Coronary artery (tissue), 2 donors: ENCODE data around the gene ZDHHC22.

Experiments
- DNase-seq: peaks from one replicate; pipeline ENCODE4 v3.0.0-alpha.2; 2017; ENCODE audit warnings: low spot score
- H3K27ac ChIP-seq, 2 donors: fragments of 200-600 bp; sonication (generic); one replicate each; pipeline ENCODE4 v1.5.1; 2016 to 2019
- H3K4me3 ChIP-seq: fragments of 200-600 bp; sonication (generic); 2 replicates; pipeline ENCODE4 v1.5.1; 2016; ENCODE audit warnings: mild to moderate bottlenecking, moderate library complexity
- CTCF ChIP-seq: fragments of 200-600 bp; sonication (generic); IDR thresholded peaks from one replicate; pipeline ENCODE4 v1.5.1; 2019; ENCODE audit warnings: antibody characterized with exemption

Gene ZDHHC22, protein sequence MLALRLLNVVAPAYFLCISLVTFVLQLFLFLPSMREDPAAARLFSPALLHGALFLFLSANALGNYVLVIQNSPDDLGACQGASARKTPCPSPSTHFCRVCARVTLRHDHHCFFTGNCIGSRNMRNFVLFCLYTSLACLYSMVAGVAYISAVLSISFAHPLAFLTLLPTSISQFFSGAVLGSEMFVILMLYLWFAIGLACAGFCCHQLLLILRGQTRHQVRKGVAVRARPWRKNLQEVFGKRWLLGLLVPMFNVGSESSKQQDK

GRCh38 chr14:77141214-77142004 is at the start of gene ZDHHC22:
Gene ZDHHC22 (minus strand): TSS chr14:77141791. CDS start chr14:77139738, 2,053 bp downstream.
- H3K4me3 ChIP-seq, result peak within 1 kb of the TSS; percentile 63
- no peak within 1 kb of the TSS for H3K27ac ChIP-seq
- DNase-seq, result no peak

GRCh38 chr14:77190977-77191376 is 49.4 kb upstream of the ZDHHC22 start:
- no peak for DNase-seq
- no peak for TF ChIP-seq CTCF
- H3K4me3 ChIP-seq, result no peak overlapping the region
- H3K27ac ChIP-seq, result no peak overlapping the region

More at GRCh38 chr14:77141214-77142004, at the start of gene ZDHHC22:
- TF ChIP-seq CTCF, result peak; percentile 17

DNA sequence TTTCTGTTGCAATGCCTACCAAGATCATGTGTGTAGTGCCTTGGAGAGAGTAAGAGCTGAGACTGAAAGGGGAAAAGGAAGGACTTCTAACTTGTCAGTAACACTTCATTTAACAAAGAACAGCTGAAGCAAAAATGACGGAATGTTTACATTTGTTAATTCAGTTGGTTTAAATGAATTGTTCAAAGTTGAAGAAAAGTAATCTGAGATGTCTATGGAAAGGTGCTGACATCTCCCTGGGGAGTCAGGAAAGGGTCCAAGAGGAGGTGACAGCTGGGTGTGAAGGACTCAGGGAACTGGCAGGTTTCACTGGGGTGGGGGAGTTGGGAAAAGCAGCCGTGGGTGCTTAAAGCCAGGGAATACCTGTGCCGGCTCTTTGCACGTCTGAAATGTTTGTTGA is 47.9 kb upstream of the ZDHHC22 start:
- TF ChIP-seq CTCF, result no peak
- no peak for DNase-seq
- Histone ChIP-seq H3K27ac (no peak overlapping the region), H3K4me3 (no peak overlapping the region)

- no peak for TF ChIP-seq CTCF
- H3K4me3 ChIP-seq, result no peak overlapping the region
- H3K27ac ChIP-seq, result no peak overlapping the region
- no peak for DNase-seq
Measured at GRCh38 chr14:77187649-77188012, 46.0 kb upstream of the ZDHHC22 start.

DNA sequence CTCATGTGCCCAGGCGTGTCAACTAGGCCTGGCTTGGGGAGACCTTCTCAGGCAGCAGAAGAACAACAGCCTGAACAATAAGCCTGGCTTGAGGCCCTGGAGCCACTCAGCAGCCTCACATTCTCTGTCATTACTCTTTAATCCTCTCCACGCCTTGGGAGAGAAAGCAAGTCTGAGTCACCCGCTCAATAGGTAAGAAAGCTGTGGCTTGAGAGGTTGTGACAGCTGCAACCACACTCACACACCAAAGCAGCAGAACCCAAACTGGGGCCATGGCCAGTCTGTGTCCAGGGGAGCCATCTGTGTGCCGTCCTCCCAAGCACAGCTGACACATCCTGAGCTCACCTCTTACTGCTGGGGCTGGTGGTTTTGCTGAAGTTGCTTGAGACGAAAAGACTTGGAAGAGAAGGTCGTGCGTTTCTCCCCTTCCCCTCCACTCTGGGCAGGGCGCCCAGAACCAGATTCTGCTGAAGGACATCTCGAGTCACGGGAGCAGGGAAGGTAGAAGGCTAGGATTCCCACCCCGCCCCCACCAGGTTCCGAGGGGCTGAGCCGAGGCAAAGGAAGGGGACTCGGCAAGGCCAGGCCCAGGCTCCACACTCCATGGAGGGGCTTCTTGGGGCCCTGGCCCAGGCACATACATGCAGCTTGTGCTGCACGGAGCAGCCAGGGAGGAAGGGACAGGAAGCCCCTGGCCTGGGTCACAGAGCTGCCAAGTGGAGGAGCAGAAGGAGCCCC is 45.5 kb upstream of the ZDHHC22 start:
- no peak overlapping the region for H3K27ac ChIP-seq
- no peak for TF ChIP-seq CTCF
- H3K4me3 ChIP-seq, result no peak overlapping the region
- no peak for DNase-seq

- no peak for DNase-seq
- TF ChIP-seq CTCF, result no peak
- Histone ChIP-seq H3K4me3 (no peak overlapping the region), H3K27ac (no peak overlapping the region)
Measured at GRCh38 chr14:77185093-77185465, 43.5 kb upstream of the ZDHHC22 start.
